ENCODE results near the gene ETV6.
"Not testable (repeated sequence)": the region's sequence is repeated elsewhere in the genome, so short reads cannot be mapped to it uniquely, and the experiment has no call there.

ETV6 gene

GRCh38 chr12:11649413-11650285 lies at the start of gene ETV6:
Gene ETV6 (plus strand): TSS chr12:11649674. CDS start chr12:11650128, 454 bp downstream.
- DNase-seq (ENCODE audit: low read depth), result peak; percentile 70

GRCh38 chr12:11600199-11600598 lies 49.3 kb upstream of the ETV6 start:
- no peak for DNase-seq (ENCODE audit: low read depth)

GRCh38 chr12:11601647-11602046 lies 47.8 kb upstream of the ETV6 start:
- DNase-seq (ENCODE audit: low read depth), result no peak

GRCh38 chr12:11607313-11608081 lies 42.0 kb upstream of the ETV6 start:
- DNase-seq (ENCODE audit: low read depth), result no peak

- DNase-seq (ENCODE audit: low read depth), result no peak
Measured at GRCh38 chr12:11609045-11609444, 40.4 kb upstream of the ETV6 start.

GRCh38 chr12:11615481-11615880 lies 34.0 kb upstream of the ETV6 start:
- no peak for DNase-seq (ENCODE audit: low read depth)

- DNase-seq (ENCODE audit: low read depth), result no peak
Measured at GRCh38 chr12:11618046-11618445, 31.4 kb upstream of the ETV6 start.

- no peak for DNase-seq (ENCODE audit: low read depth)
Measured at GRCh38 chr12:11621797-11622423, 27.6 kb upstream of the ETV6 start.

GRCh38 chr12:11622876-11623281 lies 26.6 kb upstream of the ETV6 start:
- no peak for DNase-seq (ENCODE audit: low read depth)

GRCh38 chr12:11623382-11623781 lies 26.1 kb upstream of the ETV6 start:
- no peak for DNase-seq (ENCODE audit: low read depth)

GRCh38 chr12:11624116-11624515 lies 25.4 kb upstream of the ETV6 start:
- no peak for DNase-seq (ENCODE audit: low read depth)

- DNase-seq (ENCODE audit: low read depth), result not testable (repeated sequence)
Measured at GRCh38 chr12:11627709-11628108, 21.8 kb upstream of the ETV6 start.

GRCh38 chr12:11628353-11628752 lies 21.1 kb upstream of the ETV6 start:
- no peak for DNase-seq (ENCODE audit: low read depth)

- DNase-seq (ENCODE audit: low read depth), result no peak
Measured at GRCh38 chr12:11630046-11630706, 19.3 kb upstream of the ETV6 start.

GRCh38 chr12:11631288-11631687 lies 18.2 kb upstream of the ETV6 start:
- DNase-seq (ENCODE audit: low read depth), result no peak

- DNase-seq (ENCODE audit: low read depth), result not testable (repeated sequence)
Measured at GRCh38 chr12:11631881-11632280, 17.6 kb upstream of the ETV6 start.

GRCh38 chr12:11633968-11634367 lies 15.5 kb upstream of the ETV6 start:
- no peak for DNase-seq (ENCODE audit: low read depth)

- DNase-seq (ENCODE audit: low read depth), result no peak
Measured at GRCh38 chr12:11635341-11635740, 14.1 kb upstream of the ETV6 start.

GRCh38 chr12:11638315-11638916 lies 11.1 kb upstream of the ETV6 start:
- no peak for DNase-seq (ENCODE audit: low read depth)

- DNase-seq (ENCODE audit: low read depth), result no peak
Measured at GRCh38 chr12:11639454-11639853, 10.0 kb upstream of the ETV6 start.

- no peak for DNase-seq (ENCODE audit: low read depth)
Measured at GRCh38 chr12:11641522-11641921, 8.0 kb upstream of the ETV6 start.

- DNase-seq (ENCODE audit: low read depth), result no peak
Measured at GRCh38 chr12:11642785-11643184, 6.7 kb upstream of the ETV6 start.
